HG03045 (cell line): ENCODE results near the gene FOXP2.
"Not testable (repeated sequence)": the region's sequence is repeated elsewhere in the genome, so short reads cannot be mapped to it uniquely, and the experiment has no call there.

ENCODE experiments used
- ATAC-seq: cut with Tn5 transposase; IDR thresholded peaks from one replicate; pipeline ENCODE4 v1.9.1; 2021; ENCODE audit warnings: mild to moderate bottlenecking, moderate library complexity; ENCODE audit not compliant: unreplicated experiment

The FOXP2 gene

DNA sequence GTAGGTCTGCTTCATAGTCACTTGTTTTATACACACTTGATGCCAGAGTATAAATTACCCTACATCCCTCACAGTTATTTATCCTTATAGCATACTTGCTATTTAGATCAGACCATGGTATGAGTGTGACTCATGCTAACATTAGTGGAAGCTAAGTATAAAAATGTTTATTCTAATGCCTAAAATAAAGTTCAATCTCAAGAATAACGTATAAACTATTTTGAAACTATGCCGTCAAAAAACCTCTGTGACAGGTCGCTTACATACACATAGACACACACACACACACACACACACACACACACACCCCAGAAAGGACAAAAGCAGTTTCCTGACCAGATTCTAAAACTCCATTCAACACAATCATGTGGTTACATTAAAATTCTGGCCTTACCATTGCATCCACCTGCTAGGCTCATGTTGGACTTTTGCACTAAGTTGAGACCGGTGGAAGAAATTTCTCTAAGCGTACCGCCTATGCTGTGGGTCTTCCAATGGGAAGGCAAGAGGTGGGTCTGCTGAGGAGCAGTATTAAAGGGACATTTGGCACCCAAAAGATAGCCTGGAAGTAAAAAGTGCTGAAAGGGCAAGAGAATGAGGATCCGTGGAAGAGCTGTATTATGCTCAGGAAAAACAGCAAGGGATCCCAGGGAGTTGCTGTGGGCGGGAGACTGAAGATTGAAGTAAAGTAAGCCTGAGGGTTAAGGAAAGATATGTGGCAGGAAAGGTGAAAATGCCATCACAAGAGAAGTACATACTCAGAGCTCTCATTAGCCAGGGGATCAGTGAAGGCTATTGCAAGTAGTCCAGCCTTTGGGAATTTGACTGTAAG, 5.0 kb downstream of the FOXP2 start:
- ATAC-seq, result no peak

DNA sequence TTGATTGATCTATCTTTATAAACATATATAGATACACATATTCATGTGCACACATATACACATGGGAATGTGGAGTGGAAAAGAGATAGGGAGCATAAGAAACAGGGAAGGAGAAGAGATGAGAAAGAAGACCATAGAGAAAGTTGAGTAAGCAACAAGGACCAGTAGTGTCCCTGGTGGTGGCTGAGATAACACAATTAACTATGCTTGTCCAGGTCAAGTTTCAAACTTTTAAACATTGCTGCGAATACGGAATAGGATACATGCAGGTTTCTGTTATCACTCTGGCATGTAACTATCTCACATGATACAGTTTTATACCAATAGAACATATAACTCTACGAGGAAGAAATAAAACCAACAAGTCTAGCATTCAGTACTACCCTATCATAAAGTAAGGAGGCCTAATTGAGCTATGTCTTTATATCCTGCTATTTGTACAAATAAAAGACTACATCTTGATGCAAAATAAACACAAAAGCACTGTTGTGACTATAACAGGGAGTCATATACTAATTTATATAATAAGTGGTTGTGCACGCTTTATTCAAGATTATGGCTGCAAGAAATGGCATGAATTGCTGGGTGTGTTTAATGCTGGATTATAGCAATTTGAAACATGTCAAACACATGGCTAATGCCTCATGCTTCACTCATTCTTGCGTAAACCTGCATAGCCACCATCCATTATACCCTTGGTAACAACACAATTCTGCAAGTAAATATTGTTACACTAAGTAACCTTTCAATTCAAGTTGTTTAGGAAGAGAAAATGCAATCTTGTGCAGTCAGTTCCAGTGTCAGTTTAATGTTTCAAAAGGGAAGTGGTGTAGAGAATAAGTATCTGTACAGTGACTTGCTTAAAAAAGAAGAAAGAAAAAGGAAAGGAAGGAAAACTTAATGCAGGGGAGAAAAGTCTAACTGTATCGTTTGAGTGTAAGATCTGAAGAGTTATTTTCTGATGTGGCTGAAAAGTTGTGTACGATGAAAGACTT, 8.2 kb downstream of the FOXP2 start:
- no peak for ATAC-seq

DNA sequence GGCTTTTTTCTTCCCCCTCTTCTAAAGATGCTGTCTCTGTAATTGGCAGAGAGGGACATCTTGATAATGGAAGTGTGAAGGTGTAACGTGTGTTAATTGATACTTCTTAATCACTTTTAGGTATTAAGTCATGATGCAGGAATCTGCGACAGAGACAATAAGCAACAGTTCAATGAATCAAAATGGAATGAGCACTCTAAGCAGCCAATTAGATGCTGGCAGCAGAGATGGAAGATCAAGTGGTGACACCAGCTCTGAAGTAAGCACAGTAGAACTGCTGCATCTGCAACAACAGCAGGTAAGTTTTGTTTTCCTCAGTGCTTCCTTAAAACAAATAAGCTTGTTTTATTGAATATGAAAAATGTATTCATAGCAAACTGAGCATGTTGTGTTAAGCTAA, 11.8 kb downstream of the FOXP2 start:
- no peak for ATAC-seq

DNA sequence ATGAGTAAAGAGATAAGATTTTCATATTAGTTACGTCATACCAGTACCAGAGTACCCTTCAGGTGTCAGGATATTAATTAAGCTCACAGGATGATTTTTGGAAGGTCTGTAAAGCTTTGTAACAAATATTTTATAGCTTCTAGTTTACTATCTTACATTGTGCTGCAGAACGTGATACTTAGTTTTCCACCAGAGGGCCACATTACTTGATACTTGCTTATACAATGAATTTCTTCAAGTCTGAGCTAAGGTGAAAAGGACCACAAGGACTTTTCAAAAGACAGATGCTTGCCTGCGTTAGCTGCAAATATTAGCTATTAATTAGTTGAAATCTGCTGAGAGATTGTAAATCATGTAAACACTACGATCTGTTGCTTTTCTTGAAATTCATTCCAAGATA, 12.2 kb downstream of the FOXP2 start:
- no peak for ATAC-seq

DNA sequence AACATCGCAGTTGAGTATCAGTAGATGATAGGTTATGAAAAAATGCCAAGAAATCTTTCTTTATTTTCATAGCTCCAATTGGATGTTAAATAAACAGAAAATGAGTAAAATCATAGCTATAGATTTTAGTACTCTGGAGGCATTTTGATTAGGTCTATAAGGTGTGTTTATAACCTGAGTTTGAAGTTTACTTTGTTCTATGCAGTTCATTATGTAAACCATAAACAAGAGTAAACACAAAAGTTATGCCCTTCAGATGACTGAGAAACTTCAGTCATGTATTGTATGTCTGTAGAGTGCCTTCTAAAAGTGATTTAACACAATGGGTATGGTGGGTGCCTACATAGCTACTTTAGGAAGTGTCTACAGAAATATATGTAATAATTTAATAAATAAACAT, 13.6 kb downstream of the FOXP2 start:
- ATAC-seq, result no peak

DNA sequence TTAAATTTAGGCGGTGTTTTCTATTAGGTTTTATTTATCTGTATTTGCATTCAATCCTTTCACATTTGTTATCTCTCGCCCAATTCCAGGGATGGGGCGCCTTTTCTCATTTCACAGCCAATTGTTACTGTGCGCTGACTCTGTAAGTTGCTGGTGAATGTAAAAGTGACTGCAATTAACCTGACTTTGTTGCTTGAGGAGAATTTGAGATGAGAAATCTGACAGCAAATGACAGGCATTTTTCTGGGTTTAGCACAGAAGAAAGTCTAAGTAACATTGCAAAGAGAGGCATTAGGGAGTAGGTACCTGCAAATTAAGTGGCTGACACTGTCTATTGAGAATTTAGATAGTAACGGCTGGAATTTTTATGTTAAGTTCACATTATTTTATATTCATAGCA, 16.6 kb downstream of the FOXP2 start:
- no peak for ATAC-seq

DNA sequence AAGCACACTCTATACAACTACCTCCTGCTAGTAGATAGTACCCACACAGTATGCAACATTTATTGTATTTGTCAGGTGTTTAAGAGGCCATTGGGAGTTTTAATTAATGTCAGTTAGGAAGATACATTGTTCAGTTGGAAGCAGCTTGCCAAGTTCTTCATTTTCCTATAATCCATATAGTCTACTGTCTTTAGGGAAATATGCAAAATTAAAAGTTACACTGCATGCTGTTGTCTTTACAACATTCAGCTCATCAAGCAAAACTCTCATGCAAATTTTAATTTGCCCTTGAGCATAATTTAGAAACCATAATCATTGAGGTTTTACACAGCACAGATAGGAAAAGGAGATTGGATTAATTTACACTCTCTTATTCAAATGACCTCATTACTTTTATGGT, 17.4 kb downstream of the FOXP2 start:
- ATAC-seq, result no peak

DNA sequence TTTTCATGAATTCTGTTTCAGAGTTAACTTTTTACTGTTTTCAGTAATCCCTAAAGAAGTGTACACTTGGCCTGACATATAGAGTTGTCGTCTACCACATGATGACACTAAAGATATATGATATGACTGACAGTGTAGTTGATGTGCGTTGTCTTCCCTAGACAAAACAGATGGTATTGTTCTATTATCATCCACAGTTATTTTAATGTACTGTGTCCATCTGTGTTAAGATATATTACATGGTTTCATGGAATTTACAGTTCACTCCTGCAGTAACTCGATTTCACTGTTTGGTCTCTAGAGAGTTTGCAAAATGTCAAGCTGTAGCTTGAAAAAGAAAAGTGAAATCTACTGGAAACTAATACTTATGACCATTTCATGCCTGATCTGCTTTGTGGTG, 18.1 kb downstream of the FOXP2 start:
- no peak for ATAC-seq

DNA sequence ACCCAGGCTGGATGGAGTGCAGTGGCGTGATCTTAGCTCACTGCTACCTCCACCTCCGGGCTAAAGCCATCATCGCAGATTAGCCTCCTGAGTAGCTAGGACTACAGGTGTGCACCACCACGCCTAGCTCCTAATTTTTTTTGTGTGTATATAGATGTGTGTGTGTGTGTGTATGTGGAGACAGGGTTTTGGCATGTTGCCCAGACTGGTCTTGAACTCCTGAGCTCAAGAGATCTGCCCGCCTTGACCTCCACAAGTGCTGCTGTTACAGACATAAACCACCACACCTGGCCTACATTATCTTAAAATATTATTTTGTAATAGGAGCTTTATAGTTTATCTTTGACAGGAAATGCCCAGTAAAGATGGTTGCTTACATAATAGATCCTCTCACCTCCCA, 25.0 kb downstream of the FOXP2 start:
- no peak for ATAC-seq

DNA sequence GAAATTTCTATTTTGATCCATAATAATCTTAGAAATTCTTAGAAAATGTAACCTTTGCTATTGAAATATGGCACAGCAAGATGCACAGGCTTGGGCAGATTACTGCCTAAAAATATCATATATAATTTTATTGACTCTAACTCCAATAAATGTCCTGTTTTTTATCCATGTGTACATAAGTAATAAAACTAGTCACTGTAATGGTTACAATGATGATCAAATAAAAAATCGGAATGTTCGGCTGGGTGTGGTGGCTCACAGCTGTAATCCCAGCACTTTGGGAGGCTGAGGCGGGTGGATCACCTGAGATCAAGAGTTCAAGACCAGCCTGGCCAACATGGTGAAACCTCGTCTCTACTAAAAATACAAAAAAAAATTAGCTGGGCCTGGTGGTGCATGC, 26.3 kb downstream of the FOXP2 start:
- ATAC-seq, result not testable (repeated sequence)

DNA sequence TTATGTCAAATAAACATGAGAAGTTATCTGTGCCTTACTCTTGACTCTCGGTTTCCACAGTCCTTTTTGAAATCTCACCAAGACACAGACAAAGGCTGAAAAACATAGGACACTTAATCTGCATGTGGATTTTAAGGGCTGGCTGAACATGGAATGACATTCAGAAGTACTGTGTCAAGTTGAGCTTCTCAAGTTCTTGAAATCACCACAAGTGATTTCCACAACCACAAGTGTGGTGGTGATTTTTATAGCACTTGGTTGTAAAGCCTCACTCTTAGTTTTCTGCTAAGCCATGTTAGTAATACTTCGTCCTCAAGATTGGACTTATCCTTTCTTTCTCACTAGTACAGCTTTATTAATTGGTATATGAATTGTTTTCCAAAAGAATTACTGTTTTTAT, 29.6 kb downstream of the FOXP2 start:
- ATAC-seq, result no peak

DNA sequence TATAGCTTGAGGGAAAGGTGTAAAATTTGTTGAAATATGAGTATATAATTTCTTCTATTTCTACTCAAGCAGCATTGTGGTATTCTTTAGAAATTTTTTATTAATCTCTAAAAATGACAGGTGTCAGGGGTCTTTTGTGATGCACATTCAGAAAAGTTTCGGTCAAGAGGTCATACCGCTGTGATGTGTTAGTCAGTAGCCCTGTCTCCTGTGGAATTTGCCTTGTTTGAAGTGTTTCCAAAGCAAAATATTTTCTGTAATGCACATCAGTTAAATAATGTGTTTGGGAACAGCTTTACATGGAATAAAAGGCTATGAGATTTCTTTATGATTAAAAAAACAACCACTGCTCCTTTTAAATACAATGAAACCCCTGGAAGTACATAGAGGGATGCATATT, 35.8 kb downstream of the FOXP2 start:
- no peak for ATAC-seq

DNA sequence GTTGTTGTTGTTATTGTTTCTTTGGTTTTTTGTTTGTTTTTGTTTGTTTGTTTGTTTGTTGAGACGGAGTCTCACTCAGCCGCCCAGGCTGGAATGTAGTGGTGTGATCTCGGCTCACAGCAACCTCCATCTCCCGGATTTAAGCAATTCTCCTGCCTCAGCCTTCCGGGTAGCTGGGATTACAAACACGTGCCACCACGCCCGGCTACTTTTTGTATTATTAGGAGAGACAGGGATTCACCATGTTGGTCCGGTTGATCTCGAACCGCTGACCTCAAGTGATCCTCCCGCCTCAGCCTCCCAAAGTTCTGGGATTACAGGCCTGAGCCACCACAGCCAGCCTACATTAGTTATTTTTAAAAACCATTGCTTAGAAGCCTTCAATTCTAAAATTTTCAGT, 45.0 kb downstream of the FOXP2 start:
- ATAC-seq, result no peak

DNA sequence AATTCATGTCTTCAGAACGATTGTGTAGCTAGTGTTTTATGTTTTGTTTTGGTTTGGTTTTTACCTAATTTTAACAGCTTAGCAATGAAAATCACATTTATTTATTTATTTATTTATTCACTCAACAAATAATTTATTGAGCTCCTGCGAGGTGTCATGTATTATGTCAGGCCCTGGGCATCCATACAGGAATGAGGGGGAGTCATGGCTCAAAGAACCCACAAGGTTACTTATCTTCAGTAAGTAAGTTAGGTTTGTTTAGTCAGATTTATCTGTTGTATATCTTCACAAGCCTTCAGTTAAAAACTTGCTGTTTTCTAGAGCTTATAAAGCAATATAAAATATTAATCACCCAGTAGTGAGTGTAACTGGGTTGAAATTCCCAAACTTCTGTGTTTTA, 45.4 kb downstream of the FOXP2 start:
- no peak for ATAC-seq

DNA sequence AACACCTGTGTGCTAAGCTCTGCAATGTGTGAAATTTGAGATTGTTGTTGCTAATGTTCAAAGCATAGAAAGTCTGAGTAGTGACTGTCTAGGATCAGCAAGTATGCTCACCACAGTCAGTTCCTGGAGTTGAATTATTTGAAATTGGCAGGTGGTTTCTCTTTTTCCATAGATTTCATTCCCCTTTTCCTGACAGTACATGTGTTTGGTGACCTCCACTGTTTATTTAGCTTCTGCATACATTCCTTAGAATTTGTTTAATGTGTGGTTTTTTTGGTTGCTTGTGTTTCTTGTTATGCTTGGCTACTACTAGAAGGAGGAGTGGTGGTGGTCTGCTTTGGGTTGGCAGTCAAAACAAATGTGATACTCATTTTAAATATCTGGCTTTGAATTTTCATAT, 52.3 kb downstream of the FOXP2 start:
- ATAC-seq, result no peak

DNA sequence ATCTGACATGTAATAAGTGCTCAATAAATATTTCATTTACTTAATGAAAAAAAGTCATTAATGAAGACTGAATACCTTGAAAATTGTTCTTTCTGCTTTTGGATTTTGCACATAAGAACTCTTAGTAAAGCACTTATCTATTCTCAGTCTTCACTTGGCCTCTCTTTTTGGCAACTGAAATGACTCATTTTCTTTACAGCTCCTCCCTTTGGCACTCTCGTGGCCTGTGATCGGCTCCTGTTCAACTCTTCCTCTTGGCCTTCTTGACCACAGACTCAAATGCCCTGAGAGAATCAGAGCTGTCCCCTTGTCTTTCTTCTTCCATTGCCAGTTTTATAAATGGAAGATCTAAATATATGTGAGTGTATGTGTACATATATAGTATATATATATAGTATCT, 54.2 kb downstream of the FOXP2 start:
- ATAC-seq, result no peak

DNA sequence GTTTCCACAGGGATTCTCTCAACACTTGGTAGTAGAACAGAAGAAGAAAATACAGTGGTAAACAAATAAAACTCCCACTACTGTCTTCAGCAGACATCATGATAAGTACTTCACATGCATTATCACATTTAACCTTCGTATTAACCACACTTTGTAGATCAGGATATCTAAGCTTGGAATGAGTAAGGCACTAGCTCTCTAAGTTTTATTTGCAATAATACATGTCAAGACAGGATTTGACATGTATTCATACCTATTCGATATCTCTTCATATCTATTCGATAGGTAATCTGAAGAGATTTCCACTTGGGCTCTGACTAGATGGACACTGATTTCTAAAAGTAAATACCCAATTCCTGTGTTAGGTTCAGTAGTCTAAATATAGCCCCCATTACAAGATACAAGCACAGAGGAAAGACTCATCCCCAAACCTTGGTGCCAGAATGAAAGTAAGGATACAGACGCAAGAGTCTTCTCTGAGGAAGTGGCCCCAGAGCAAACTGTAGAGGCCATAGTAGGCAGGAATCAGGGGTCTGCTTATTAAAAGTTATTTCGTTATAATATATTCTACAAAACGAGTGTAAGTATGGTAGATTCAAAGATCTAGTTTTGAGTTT, 58.4 kb downstream of the FOXP2 start:
- no peak for ATAC-seq

DNA sequence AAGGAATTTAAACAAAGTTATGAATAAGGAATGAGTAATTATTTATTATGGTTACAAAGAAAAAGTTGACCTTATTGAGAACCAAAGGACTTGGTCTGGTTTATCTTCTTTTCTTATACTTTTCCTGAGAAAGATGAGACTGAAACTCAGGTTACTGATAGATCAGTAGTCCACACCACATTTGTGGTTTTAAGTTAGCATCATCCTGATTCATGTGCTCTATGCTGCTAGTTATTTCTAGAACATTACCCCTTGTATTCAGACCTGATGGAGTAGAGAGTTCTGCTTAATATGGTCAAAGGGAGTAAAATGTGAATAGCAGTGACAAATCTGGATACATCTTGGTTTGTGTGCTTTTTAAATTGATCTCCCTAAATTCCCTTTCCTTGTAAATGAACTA, 63.8 kb downstream of the FOXP2 start:
- no peak for ATAC-seq

DNA sequence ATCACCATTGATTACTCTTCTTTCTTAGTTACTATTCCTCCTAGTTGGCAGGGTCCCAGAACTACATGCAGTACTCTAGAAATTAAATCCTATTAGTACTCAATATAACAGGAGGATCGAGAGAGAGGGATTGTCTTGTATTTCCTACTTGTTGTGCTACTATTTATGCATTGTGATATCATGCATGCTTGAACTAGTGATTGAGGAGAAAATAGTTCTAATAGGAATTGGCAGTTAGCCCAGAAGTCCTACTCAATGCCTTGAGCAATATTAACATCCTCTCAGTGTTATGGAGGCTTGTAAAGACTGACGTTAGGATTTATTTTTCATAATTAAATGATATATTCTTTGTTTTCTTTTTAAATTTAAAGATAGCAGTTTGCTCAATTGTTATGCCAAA, 67.4 kb downstream of the FOXP2 start:
- no peak for ATAC-seq

DNA sequence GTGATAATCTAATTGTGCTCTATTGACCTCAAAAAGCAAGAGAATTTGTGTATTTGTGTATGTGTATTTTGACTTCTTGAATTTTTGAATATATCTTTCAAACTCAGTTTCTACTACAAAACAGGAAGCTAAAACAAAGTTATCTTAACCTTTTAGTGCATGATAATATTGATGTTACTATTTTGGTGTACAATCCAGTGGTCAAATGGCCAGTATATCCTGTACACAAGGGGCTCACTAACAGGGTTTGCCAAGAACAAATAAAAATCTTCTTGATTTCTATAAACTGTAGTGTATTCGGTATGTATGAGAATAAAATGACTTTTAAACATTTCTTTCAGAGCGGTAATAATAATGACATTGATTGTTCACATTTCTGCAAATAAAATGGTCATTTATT, 69.6 kb downstream of the FOXP2 start:
- no peak for ATAC-seq

DNA sequence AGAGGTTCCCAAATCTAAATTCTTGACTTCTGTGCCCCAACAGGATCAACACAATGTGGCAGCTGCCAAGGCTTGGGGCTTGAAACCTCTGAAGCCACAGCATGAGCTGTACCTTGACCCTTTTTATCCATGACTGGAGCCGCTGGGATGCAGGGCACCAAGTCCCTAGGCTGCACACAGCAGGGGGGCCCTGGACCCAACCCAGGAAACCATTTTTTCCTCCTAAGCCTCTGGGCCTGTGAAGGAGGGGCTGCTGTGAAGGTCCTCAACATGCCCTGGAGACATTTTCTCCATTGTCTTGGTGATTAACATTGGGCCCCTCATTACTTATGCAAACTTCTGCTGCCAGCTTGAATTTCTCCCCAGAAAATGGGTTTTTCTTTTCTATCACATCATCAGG, 72.6 kb downstream of the FOXP2 start:
- ATAC-seq, result no peak

DNA sequence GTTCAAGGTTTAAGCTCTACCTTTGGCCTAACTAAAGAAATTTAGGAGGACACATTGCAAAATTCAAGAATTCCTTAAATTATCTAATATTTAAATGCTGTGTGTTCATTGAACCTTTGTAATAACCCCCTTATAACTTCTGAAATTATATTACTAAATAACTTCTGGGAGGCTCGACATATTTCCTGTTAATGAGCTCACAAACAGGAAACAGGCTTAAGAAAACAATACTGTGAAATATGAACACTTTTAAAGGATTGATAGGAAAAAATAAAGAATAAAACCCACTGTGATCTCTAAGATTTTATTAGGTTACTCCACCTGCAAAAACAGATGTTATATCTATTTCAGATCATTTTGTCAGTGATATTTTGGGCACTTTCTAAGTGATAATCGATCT, 74.1 kb downstream of the FOXP2 start:
- ATAC-seq, result no peak
